GM23248 (cell line): Measurements from ENCODE around the gene LMO2.

Experiments used
- EZH2 ChIP-seq: fragments of 200-600 bp; sonication (generic); IDR thresholded peaks from 2 replicates; pipeline ENCODE4 v1.6.1; 2018; ENCODE audit warnings: antibody characterized with exemption, mild to moderate bottlenecking; ENCODE audit not compliant: insufficient read depth, poor library complexity, severe bottlenecking
- EZH2phosphoT487 ChIP-seq: fragments of 200-600 bp; sonication (generic); IDR thresholded peaks from 2 replicates; pipeline ENCODE4 v1.6.1; 2018; ENCODE audit warnings: antibody characterized with exemption, moderate library complexity, mild to moderate bottlenecking, low read depth; ENCODE audit not compliant: insufficient read depth

- TF ChIP-seq EZH2phosphoT487 (no peak), EZH2 (no peak)
These were observed 24.3 kb downstream of the LMO2 start for GRCh38 chr11:33867561-33867960.
